HCT116 (cell line): ENCODE results near the gene MID1.

Experiments
- CTCF ChIP-seq, 3 experiments: fragments of 200-600 bp in 1 of 3; sonication (generic) in 1 of 3; IDR thresholded peaks in 2 of 3; conservative IDR thresholded peaks in 1 of 3; 2 replicates each; pipeline ENCODE4 v1.5.1; 2012 to 2017; ENCODE audit warnings: low read depth in 2 of 3, low read length in 2 of 3, antibody characterized with exemption in 1 of 3, borderline replicate concordance in 1 of 3, control low read depth in 1 of 3, mild to moderate bottlenecking in 1 of 3, mixed read lengths in 1 of 3, mixed run types in 1 of 3, moderate library complexity in 1 of 3; ENCODE audit not compliant: insufficient read depth in 1 of 3
- REST ChIP-seq: IDR thresholded peaks from 2 replicates; pipeline ENCODE4 v1.6.1; 2012; ENCODE audit warnings: low read depth
- SP1 ChIP-seq: IDR thresholded peaks from 2 replicates; pipeline ENCODE4 v1.6.1; 2012; ENCODE audit warnings: low read depth
- TF ChIP-seq, protein P1 (sequence below): IDR thresholded peaks from 2 replicates; pipeline ENCODE4 v1.6.1; 2011; ENCODE audit warnings: mild to moderate bottlenecking, low read length, moderate library complexity; ENCODE audit not compliant: insufficient replicate concordance; ENCODE audit errors: extremely low read depth

DNA sequence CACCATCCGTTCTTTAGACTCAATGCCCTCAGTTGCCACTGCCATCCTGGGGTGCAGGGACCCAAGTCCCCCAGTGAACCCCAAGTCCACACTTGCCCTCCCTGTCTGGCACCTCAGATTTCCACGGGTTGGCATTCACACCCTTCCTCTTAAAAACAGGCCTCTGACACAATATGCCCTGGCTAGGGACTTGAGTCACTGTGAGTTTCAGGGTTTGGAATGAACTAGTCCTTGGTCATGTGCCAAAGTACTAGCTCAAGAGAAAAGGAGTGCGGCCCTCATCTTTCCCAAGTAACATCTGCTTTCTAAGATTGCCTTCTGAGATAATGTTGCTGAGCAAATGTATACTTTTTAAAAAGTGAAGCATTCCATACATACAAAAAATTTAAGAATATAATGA is 134.0 kb downstream of the MID1 start:
- TF ChIP-seq CTCF (IDR thresholded peaks at IDR 0.05 in 2 of 3, conservative IDR thresholded peaks at IDR 0.05 in 1 of 3; ENCODE audit: borderline replicate concordance in 1 of 3, insufficient read depth in 1 of 3, low read depth in 2 of 3, low read length in 2 of 3) (no peak), REST (no peak), SP1 (no peak)
- TF ChIP-seq, protein P1, sequence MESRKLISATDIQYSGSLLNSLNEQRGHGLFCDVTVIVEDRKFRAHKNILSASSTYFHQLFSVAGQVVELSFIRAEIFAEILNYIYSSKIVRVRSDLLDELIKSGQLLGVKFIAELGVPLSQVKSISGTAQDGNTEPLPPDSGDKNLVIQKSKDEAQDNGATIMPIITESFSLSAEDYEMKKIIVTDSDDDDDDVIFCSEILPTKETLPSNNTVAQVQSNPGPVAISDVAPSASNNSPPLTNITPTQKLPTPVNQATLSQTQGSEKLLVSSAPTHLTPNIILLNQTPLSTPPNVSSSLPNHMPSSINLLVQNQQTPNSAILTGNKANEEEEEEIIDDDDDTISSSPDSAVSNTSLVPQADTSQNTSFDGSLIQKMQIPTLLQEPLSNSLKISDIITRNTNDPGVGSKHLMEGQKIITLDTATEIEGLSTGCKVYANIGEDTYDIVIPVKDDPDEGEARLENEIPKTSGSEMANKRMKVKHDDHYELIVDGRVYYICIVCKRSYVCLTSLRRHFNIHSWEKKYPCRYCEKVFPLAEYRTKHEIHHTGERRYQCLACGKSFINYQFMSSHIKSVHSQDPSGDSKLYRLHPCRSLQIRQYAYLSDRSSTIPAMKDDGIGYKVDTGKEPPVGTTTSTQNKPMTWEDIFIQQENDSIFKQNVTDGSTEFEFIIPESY = no peak
